Measurements from ENCODE around the gene TNFRSF6B.

GRCh38 chr20:63742381-63743024, 46.1 kb downstream of the TNFRSF6B start:
- TF ChIP-seq, protein P1, sequence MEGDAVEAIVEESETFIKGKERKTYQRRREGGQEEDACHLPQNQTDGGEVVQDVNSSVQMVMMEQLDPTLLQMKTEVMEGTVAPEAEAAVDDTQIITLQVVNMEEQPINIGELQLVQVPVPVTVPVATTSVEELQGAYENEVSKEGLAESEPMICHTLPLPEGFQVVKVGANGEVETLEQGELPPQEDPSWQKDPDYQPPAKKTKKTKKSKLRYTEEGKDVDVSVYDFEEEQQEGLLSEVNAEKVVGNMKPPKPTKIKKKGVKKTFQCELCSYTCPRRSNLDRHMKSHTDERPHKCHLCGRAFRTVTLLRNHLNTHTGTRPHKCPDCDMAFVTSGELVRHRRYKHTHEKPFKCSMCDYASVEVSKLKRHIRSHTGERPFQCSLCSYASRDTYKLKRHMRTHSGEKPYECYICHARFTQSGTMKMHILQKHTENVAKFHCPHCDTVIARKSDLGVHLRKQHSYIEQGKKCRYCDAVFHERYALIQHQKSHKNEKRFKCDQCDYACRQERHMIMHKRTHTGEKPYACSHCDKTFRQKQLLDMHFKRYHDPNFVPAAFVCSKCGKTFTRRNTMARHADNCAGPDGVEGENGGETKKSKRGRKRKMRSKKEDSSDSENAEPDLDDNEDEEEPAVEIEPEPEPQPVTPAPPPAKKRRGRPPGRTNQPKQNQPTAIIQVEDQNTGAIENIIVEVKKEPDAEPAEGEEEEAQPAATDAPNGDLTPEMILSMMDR (IDR thresholded peaks at IDR 0.05; ENCODE audit: insufficient read depth, low read length), result no peak
- TF ChIP-seq POLR2AphosphoS5 (IDR thresholded peaks at IDR 0.05; ENCODE audit: low read depth) (no peak), REST (IDR thresholded peaks at IDR 0.05; ENCODE audit: insufficient replicate concordance, low read depth) (no peak), SPI1 (IDR thresholded peaks at IDR 0.05; ENCODE audit: borderline replicate concordance, low read depth) (no peak), GABPA (IDR thresholded peaks at IDR 0.05; ENCODE audit: low read depth) (no peak)
